ENCODE measurements around the gene CCDC200.
"Not testable (repeated sequence)": the region's sequence is repeated elsewhere in the genome, so short reads cannot be mapped to it uniquely, and the experiment has no call there.

Gene CCDC200

DNA sequence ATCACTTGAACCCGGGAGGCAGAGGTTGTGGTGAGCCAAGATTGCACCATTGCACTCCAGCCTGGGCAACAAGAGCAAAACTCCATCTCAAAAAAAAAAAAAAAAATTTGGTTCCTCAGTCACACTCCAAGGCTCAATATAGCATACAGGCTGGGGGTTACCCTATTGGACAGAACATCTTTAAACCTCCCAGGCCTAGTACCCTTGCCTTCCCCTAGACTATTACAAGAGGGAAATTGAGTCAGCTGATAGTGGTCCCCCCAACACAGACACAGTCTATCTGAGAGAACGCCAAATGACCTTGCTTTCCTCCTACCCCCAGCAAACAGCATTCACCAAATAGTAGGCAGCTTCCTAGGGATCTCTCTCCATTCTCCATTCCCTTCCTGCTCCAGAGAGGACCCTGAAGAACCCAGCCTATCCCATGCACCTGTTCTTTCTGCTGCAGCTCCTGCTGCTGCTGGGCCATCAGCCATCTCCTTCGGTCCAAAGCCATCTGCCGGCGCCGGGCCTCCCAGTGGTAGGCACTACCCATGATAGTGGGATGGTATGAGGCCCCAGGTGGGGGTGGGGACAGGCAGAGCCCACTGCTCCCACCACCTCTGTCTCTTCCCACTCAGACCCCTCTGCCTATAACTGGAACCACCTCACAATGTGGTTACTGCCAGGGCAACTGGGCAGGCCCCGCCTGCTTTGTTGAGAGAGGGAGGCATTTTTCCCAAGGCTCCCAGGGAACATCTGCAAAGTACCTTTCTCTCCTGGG, at the start of gene CCDC200:
CCDC200 (minus strand) TSS at position 604 of the 763 bp plus-strand sequence; CDS start at position 535, 69 bp downstream.
- H3K4me3 ChIP-seq (ENCODE audit: low read depth, low read length); H3K9me3 ChIP-seq (ENCODE audit: control insufficient read depth, insufficient read depth, low read depth, low read length); POLR2A ChIA-PET; H3K27ac ChIP-seq (ENCODE audit: extremely low read depth, low read depth, low read length); CTCF ChIA-PET; H3K36me3 ChIP-seq (ENCODE audit: control insufficient read depth in 2 of 2, insufficient read depth in 1 of 2, low read length in 2 of 2); H3K4me1 ChIP-seq (ENCODE audit: control insufficient read depth, insufficient read depth, low read length): not testable (repeated sequence)

DNA sequence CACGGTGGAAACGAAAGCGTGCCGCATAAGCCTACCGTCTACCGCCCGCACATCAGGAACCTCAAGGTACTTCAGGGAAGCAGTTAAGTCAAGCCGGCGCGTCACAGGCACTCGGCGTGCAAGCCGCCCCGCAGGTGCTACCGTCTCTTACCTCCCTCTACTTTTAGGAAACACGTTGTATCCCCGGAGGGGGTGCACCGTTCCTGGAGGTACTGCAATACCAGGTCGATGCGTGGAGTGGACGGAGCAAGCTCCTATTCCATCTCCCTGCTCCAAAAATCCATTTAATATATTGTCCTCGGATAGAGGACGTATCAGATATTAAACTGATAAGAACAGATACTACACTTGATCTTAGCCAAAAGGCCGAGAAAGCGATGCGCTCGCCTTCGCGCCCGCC, 44.5 kb upstream of the CCDC200 start:
- H3K36me3 ChIP-seq (ENCODE audit: control insufficient read depth in 2 of 2, insufficient read depth in 1 of 2, low read length in 2 of 2); H3K4me1 ChIP-seq (ENCODE audit: control insufficient read depth, insufficient read depth, low read length); CTCF ChIA-PET; H3K27ac ChIP-seq (ENCODE audit: extremely low read depth, low read depth, low read length); H3K4me3 ChIP-seq (ENCODE audit: low read depth, low read length); H3K9me3 ChIP-seq (ENCODE audit: control insufficient read depth, insufficient read depth, low read depth, low read length); POLR2A ChIA-PET: not testable (repeated sequence)

DNA sequence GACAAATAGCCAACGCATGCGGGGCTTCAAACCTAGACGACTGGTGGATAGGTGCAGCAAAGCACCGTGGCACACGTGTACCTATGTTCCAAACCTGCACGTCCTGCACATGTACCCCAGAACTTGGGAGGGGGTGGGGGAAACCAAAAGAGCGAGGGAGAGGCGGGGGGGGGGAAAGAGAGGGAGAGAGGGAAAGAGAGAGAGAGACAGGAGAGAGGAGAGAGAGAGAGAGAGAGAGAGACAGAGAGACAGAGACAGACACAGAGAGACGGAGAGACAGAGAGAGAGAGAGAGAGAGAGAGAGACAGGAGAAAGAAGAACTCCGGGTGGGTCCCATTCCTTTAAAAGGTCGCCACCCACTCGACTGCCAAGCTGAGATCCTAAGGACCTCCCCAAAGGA, 44.1 kb upstream of the CCDC200 start:
- POLR2A ChIA-PET; CTCF ChIA-PET; H3K27ac ChIP-seq (ENCODE audit: extremely low read depth, low read depth, low read length); H3K36me3 ChIP-seq (ENCODE audit: control insufficient read depth in 2 of 2, insufficient read depth in 1 of 2, low read length in 2 of 2); H3K4me3 ChIP-seq (ENCODE audit: low read depth, low read length); H3K9me3 ChIP-seq (ENCODE audit: control insufficient read depth, insufficient read depth, low read depth, low read length); H3K4me1 ChIP-seq (ENCODE audit: control insufficient read depth, insufficient read depth, low read length): not testable (repeated sequence)

DNA sequence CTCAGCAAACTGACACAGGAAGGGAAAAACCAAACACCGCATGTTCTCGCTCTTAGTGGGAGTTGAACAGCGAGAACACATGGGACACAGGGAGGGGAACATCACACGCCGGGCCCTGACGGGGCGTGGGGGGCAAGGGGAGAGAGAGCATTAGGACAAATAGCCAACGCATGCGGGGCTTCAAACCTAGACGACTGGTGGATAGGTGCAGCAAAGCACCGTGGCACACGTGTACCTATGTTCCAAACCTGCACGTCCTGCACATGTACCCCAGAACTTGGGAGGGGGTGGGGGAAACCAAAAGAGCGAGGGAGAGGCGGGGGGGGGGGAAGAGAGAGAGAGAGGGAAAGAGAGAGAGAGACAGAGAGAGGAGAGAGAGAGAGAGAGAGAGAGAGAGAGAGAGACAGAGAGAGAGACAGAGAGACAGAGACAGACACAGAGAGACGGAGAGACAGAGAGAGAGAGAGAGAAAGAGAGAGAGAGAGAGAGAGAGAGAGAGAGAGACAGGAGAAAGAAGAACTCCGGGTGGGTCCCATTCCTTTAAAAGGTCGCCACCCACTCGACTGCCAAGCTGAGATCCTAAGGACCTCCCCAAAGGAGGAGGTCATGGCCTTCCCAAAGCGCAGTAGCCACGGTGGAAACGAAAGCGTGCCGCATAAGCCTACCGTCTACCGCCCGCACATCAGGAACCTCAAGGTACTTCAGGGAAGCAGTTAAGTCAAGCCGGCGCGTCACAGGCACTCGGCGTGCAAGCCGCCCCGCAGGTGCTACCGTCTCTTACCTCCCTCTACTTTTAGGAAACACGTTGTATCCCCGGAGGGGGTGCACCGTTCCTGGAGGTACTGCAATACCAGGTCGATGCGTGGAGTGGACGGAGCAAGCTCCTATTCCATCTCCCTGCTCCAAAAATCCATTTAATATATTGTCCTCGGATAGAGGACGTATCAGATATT, 42.4 kb upstream of the CCDC200 start:
- H3K4me3 ChIP-seq (ENCODE audit: low read depth, low read length); H3K36me3 ChIP-seq (ENCODE audit: control insufficient read depth in 2 of 2, insufficient read depth in 1 of 2, low read length in 2 of 2); H3K27ac ChIP-seq (ENCODE audit: extremely low read depth, low read depth, low read length); POLR2A ChIA-PET; H3K4me1 ChIP-seq (ENCODE audit: control insufficient read depth, insufficient read depth, low read length); H3K9me3 ChIP-seq (ENCODE audit: control insufficient read depth, insufficient read depth, low read depth, low read length); CTCF ChIA-PET: not testable (repeated sequence)

DNA sequence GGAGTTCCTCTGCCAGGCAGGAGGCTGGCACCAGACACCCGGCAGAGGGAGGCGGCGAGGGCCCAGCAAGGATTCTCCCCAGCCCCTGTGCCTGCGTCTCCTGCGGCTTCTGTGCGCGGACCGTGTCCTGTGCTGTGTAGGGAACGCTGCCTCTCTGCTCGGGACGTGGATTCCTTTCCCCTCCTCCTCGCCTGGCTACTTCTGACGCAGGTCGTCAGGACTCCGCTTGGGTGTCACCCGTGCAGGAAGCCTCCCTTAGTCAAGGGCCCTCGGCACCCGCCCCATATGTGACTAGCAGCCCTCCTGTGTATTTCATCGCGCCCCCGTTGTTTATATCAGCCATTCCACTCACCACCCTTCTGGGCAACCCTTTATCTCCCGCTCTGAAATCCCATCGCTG, 18.0 kb upstream of the CCDC200 start:
- H3K4me1 ChIP-seq (ENCODE audit: control insufficient read depth, insufficient read depth, low read length); H3K4me3 ChIP-seq (ENCODE audit: low read depth, low read length); H3K27ac ChIP-seq (ENCODE audit: extremely low read depth, low read depth, low read length); H3K36me3 ChIP-seq (ENCODE audit: control insufficient read depth in 2 of 2, insufficient read depth in 1 of 2, low read length in 2 of 2); CTCF ChIA-PET; H3K9me3 ChIP-seq (ENCODE audit: control insufficient read depth, insufficient read depth, low read depth, low read length); POLR2A ChIA-PET: not testable (repeated sequence)

DNA sequence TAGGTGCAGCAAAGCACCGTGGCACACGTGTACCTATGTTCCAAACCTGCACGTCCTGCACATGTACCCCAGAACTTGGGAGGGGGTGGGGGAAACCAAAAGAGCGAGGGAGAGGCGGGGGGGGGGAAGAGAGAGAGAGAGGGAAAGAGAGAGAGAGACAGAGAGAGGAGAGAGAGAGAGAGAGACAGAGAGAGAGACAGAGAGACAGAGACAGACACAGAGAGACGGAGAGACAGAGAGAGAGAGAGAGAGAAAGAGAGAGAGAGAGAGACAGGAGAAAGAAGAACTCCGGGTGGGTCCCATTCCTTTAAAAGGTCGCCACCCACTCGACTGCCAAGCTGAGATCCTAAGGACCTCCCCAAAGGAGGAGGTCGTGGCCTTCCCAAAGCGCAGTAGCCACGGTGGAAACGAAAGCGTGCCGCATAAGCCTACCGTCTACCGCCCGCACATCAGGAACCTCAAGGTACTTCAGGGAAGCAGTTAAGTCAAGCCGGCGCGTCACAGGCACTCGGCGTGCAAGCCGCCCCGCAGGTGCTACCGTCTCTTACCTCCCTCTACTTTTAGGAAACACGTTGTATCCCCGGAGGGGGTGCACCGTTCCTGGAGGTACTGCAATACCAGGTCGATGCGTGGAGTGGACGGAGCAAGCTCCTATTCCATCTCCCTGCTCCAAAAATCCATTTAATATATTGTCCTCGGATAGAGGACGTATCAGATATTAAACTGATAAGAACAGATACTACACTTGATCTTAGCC, 12.4 kb upstream of the CCDC200 start:
- POLR2A ChIA-PET; H3K4me1 ChIP-seq (ENCODE audit: control insufficient read depth, insufficient read depth, low read length); CTCF ChIA-PET; H3K4me3 ChIP-seq (ENCODE audit: low read depth, low read length); H3K9me3 ChIP-seq (ENCODE audit: control insufficient read depth, insufficient read depth, low read depth, low read length); H3K36me3 ChIP-seq (ENCODE audit: control insufficient read depth in 2 of 2, insufficient read depth in 1 of 2, low read length in 2 of 2); H3K27ac ChIP-seq (ENCODE audit: extremely low read depth, low read depth, low read length): not testable (repeated sequence)

DNA sequence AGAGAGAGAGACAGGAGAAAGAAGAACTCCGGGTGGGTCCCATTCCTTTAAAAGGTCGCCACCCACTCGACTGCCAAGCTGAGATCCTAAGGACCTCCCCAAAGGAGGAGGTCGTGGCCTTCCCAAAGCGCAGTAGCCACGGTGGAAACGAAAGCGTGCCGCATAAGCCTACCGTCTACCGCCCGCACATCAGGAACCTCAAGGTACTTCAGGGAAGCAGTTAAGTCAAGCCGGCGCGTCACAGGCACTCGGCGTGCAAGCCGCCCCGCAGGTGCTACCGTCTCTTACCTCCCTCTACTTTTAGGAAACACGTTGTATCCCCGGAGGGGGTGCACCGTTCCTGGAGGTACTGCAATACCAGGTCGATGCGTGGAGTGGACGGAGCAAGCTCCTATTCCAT, 11.2 kb upstream of the CCDC200 start:
- CTCF ChIA-PET; H3K4me1 ChIP-seq (ENCODE audit: control insufficient read depth, insufficient read depth, low read length); H3K36me3 ChIP-seq (ENCODE audit: control insufficient read depth in 2 of 2, insufficient read depth in 1 of 2, low read length in 2 of 2); H3K9me3 ChIP-seq (ENCODE audit: control insufficient read depth, insufficient read depth, low read depth, low read length); H3K27ac ChIP-seq (ENCODE audit: extremely low read depth, low read depth, low read length); H3K4me3 ChIP-seq (ENCODE audit: low read depth, low read length); POLR2A ChIA-PET: not testable (repeated sequence)

DNA sequence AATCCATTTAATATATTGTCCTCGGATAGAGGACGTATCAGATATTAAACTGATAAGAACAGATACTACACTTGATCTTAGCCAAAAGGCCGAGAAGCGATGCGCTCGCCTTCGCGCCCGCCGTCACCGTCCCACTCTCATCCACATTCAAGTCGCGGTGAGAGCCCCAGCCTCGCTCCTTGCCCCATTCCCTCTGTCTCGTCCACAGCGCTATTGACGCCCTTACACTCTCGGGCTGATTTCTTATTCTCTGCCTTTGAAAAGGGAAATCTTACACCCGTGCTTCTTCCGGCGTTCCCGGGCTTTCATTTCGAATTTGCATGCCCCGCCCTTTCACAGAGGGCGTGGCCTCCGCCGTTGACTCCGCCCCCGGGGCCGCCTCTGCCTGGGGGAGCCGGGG, 5.5 kb upstream of the CCDC200 start, which contains the start of gene RNU2-1:
RNU2-1 (minus strand) TSS at position 101 of the 400 bp plus-strand sequence.
- POLR2A ChIA-PET; H3K36me3 ChIP-seq (ENCODE audit: control insufficient read depth in 2 of 2, insufficient read depth in 1 of 2, low read length in 2 of 2); CTCF ChIA-PET; H3K4me1 ChIP-seq (ENCODE audit: control insufficient read depth, insufficient read depth, low read length); H3K4me3 ChIP-seq (ENCODE audit: low read depth, low read length); H3K9me3 ChIP-seq (ENCODE audit: control insufficient read depth, insufficient read depth, low read depth, low read length); H3K27ac ChIP-seq (ENCODE audit: extremely low read depth, low read depth, low read length): not testable (repeated sequence)

Measured in HEK293 (cell line).